ENCODE measurements around the gene COMMD4.
A peak's percentile ranks its signal among the peaks of the same experiment; 100 is the strongest.
"Not testable (repeated sequence)": the region's sequence is repeated elsewhere in the genome, so short reads cannot be mapped to it uniquely, and the experiment has no call there.

Gene COMMD4

DNA sequence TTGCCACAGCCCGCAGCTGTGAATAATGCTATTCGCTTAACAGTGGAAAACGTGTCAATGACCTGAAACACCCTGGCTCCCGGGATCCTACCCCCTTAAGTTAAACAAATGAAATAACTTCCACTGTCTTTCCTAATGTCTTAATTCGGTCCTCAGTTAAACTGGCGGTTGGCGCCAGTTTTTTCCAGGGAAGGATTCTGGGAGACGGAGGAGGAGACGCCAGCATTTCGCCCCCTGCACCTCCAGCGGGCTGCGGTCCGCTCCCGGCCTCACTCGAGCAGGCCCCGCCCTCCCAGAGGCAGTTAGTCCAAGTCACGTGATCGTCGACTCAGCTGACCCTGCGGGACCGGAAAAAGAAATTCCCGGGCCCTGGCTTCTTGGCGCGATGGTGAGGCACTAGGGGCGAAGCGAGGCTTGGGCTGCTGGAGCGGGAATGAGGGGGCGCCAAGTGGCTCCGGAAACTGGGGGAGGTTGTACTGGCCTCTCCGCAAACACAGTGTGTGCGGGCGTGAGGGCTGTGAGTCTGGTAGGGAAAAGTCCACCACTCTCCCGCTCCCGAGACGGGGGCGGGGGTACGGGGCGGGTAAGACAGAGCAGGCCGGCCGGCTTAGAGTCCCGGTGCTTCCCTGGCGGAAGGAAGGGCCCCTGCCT lies at the start of gene COMMD4:
Gene COMMD4 (plus strand): TSS at position 359 of the 651 bp plus-strand sequence. CDS start 27 bp downstream, at position 386.
- DNase-seq, result peak; percentile 83

DNA sequence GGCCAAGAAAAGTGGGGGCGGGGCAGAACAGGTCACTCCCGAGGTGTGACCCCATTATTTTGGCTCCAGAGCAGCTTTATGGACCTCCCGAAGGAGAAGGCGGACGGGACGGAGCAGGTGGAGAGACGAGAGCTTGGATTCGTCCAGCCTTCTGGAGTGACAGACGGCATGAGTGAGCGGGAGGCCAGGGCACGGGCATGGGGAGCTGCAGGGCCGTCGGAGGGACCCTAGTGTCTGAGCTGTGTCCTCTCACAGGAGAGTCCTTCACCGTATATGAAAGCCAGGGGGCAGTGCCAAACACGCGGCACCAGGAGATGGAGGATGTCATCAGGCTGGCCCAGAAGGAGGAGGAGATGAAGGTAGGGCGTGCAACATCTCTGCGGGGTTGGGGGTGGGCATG lies 42.2 kb upstream of the COMMD4 start:
- DNase-seq, result not testable (repeated sequence)

DNA sequence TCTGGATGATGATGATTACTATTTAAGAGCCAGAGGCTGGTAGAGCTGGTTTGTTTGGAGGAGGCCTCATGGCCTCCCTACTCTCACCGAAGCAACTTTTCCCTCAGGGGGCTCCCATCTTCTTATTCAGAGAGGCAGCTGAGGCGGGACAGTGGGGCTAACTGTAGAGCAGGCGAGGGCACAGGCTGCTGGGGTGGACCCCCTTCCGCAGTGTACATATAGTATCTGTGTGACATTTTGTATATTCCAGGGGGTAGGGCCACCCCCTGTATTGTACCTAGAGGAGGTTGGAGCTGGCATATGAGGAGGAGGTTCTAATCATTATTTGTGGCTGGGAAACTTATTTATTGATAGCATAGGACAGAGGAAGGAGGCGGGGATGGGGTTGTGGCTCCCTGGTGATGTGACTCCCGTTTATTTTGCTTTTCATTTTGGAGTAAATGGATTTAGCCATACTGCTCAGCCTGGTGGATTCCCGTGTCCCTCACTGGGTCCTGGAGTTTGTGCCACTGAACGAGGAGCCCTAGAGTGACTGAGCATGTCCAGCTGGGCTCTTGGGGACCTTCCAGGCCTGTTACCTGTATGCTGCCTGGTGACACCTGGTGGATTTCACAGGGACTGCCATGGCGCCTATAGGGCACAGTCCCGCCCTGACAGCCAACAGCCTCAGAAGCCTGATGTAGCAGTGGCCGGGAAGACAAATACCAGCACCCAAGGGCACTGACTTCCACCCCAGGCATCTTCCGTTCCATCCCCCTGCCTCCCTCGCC lies 37.1 kb upstream of the COMMD4 start:
- not testable (repeated sequence) for DNase-seq

DNA sequence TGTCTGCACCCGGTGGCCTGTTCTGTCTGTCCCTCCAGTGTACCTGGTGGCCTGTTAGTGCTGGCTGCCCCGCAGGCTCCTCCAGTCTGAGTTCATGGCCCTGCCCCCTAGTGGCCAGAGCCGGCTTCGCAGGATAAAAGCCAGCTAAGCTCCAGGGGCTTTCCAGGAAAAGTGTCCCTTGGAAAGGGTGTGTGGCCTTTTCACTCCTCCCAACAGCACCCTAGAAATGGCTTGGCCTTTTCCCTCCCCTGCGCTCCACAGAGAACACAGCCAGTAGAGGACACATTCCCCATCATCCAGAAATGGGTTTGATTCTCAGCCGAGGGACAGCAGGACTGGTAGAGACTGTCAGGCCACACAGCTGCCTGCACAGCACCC lies 36.6 kb upstream of the COMMD4 start:
- DNase-seq, result peak; percentile 67

DNA sequence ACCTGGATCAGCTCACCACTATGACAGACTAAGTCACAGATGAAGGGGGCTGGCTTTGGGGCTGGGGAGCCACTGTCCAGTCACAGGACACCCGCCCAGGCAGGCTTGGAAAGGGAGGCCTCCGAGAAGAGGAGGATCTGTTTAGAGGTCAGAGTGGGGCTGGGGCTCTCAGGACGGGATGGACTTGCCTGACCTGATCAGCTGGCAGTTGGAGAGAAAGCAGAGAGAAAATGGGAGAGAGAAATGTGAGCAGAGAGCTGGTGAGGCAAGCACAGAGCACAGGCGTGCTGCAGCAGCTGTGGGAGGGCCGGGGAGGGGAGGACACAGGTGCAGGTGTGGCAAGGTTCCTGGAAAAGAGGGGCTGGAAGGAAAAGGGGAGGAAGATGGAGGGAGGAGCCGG lies 35.8 kb upstream of the COMMD4 start:
- DNase-seq, result not testable (repeated sequence)

DNA sequence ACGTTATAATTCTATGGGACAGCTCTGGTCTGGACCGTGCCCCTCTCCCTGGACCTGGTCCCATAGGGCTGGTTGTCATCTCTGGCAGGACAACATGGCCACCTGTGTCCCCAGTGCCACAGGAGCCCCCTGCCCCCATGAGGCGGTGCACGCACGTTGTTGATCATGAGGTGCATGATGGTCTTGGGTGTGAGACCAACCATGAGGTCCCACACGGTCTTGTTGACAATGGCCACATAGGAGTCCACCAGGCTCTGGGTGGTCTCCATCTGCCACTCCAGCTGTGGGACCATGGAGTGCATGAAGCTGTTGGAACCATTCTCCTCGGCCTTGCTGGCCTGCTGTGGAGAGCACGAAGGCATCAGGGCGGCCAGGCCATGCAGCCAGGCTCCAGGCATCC lies 33.5 kb upstream of the COMMD4 start:
- no peak for DNase-seq

DNA sequence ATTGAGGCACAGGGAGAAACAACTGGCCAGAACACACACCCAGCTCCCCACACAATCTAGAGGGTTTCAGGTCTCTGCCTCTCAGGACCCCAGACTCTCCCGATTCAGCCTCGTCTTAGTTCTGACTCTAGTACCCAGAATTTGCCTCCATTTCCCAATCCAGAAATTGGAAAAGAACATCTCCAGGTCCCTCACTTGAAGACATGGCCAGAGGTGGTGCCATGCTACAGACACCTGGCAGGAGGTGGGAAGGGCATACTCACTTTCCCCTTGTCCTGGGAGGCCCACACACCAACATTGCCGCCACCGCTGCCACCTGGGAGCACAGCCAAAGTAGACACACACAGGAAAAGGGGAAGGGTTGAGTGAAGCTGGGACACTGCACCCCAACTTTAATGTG lies 33.1 kb upstream of the COMMD4 start:
- DNase-seq, result not testable (repeated sequence)

DNA sequence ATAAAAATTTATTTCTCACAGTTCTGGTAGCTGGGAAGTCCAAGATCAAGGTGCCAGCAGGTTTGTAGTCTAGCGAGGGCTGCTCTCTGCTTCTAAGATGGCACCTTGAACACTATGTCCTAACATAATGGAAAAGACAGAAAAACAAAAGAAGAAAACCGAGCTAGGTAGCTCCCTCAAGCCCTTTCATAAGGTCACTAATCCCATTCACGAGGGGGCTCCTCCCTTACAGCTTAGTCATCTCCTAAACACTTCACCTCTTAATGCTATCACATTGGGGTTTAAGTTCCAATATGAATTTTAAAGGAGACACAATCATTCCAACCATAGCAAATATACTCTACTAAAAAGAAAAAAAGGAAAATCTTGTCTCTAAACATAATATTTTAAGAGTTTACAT lies 29.7 kb upstream of the COMMD4 start:
- no peak for DNase-seq

DNA sequence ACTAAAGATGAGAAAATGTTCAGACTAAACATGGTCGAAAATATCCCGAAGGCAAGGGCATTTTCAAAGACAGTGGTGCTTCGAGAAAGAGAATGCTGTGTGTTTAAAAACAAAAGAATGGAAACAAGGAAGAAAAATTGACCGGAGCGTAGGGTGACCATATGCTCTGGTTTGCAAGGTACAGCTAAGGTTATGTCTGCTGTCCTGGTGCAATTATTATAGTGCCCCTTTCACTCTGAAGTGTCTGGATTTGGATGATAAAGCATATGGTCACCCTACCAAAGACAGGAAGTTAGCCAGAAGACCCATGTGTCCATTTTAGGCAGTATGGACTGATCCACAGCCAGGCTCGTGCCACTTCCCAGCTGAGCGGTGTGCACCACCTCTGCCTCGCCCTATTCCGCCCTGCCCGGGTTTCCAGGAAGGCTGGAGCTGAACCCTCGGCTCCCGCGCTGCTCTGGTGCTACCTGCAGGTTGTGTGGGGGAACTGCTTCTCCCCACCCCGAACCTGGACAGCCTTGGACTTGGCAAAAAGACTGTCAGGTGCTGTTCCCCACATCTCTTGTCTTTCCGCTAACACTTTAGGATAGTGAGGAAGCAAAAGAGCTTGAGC lies 28.0 kb upstream of the COMMD4 start:
- no peak for DNase-seq

DNA sequence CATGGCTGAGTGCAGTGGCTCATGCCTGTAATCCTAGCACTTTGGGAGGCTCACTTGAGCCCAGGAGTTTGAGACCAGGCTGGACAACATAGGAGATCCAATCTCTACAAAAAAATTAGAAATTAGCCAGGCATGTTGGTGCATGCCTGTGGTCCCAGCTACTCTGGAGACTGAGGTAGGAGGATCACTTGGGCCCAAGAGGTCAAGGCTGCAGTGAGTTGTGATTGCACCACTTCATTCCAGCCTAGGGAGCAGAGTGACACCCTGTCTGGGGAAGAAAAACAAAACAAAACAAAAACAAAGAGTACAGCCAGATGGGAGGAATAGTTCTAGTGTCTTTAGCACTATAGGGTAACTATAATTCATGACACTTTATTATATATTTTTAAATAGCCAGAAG lies 26.2 kb upstream of the COMMD4 start:
- DNase-seq, result no peak

DNA sequence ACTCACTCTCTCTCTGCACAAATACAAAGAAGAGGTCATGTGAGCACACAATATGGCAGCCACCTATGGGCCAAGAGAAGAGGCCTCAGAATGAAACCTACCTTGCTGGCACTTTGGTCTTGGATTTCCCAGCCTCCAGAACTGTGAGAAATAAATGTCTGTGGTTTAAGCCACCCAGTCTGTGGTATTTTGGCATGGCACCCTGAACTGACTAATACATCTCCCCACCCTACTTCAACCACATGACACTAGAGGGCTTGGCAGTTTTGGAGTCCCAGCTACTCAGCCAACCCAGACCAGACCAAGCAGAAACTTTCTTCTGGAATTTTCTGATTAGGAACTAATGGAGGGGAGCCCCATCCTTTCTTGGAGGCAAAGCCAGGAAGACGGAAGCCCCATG lies 23.3 kb upstream of the COMMD4 start:
- DNase-seq, result not testable (repeated sequence)

DNA sequence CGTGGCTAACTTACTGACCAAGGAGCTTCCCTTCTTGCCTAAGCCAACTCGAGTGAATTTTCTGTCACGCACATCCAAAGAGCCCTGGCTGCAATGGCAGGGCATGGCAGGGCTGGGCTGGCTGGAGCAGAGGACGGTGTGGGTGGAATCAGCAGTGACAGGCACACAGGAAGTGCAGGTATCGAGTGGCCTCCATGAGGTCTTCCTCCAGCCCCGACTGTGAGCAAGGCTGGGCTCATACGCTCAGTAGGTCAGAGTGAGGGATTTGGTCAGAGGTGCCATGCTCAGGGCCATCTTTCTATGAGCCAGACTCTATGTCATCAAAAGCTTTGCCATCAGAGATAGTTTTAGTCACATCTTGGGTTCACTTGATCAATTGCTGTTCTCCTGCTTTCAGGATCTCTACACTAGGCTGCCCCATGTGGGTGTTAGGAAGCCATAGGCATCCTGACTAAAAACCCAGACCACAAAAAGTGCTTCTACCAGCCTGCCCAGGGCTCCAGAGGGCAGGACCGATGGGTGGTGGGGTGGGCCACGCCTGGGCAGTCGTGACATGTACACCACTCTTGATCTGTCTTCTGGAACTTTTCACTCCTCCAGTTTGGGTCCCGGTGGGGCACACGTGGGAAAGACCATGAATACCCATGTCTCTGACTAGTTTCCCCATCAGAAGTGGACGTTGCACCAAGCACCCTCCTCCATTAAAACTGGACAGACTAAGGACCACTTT lies 22.6 kb upstream of the COMMD4 start:
- DNase-seq, result no peak

DNA sequence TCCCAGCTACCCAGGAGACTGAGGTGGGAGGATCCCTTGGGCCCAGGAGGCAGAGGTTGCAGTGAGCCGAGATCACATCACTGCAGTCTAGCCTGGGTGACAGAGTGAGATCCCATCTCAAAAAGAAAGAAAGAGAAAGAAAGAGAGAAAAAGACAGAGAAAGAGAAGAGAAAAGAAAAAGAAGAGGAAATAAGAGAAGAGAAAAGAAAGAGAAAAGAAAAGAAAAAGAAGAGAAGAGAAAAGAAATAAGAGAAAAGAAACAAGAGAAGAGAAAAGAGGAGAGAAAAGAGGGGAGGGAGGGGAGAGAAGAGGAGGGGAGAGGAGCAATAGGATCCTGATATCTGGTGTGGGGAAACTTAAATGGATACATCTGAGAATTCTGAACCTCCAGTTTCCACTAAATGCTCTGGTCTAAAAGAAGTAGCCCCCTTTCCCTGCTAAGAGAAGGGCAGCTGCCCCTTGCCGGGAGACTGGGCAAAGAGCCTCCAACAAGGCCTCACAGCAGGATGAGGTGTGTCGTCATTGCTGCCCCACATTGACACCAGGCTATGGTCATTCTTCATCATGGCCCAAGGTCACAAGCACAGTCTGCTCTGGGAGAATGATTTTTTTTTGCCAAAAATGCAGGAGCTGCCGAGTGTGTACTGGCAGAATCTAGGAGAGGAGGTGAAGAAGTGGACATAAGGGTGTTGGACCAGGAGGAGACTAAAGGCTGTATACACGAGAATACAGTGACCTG lies 21.1 kb upstream of the COMMD4 start:
- DNase-seq, result no peak

DNA sequence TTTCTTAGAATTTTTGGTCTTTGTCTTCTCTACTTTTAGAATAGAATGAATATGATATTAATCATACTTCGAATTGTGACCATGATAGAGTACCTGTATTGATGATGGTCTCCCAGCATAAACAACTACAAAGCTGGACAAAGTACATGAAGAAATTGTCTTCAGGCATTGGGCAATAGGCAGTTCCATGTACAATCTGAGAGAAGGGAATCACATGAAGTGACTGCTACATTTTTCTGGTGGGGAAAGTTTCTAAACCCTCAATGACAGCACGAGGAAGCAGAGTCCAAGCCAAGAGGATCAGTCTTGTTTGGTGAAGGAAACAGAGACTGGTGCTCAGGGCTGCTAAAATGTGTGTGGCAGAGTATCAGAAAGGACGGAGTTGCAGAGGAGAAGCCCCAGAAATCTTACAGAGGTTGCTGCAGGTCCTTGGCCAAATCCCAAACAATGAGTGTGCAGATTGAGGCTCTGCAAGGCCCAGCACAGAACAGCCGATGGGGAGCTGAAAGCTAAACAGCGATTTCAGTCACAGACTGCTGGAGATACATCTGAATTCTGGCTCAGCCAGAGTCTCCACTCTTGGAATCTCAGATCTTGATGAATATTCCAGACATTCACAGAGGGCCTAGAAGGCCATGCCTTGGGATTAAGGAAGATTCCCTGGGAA lies 16.5 kb upstream of the COMMD4 start:
- not testable (repeated sequence) for DNase-seq

DNA sequence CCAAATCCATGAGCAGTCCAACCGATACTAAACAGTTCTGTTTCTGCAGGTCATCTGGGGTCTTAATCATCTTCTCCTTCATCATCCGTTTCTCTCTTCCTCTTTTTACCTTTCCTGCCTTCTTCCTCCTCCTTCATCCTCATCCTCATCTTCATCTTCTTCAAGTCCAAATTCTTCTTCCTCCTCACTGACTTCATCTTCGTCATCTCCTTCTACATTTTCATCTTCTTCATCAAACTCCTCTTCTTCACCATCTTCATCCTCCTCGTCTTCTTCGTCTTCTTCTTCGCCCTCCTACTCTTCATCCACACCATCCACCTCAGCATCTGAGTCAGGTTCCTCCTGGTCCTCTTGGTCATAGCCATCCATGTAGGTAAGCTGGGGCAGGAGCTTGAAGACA lies 14.2 kb upstream of the COMMD4 start:
- DNase-seq, result no peak

DNA sequence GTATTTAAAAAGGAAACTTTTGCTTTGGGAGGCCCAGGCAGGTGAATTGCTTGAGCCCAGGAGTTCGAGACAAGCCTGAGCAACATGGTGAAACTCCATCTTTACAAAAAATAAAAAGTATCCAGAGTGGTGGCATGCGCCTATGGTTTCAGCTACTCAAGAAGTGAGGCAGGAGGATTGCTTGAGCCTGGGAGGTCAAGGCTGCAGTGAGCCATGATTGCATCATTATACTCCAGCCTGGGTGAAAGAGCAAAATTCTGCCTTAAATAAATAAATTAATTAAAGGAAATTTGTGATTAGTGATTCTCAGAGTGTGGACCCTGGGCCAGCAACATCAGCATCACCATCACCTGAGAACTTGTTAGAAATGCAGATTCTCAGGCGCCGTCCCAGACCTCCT lies 9.9 kb upstream of the COMMD4 start:
- no peak for DNase-seq

DNA sequence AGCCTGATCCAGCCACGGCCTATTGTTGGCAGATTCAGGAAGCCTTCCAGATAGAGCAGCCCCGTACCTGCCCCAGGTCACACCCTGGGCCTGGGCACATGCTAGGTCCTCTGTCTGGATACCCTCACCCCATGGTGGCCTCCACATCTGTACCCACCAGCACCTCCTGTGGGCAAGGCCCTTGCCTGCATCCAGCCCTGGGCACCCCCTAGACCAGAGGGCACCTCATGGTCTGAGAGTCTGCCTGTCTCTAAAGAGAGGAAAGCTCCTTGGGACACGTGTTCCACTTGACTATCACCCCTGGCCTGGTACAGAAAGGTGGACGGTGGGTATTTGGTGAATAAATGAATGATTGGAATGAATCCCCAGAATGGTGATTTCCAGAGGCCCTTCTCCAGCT lies 8.9 kb upstream of the COMMD4 start:
- DNase-seq, result no peak

DNA sequence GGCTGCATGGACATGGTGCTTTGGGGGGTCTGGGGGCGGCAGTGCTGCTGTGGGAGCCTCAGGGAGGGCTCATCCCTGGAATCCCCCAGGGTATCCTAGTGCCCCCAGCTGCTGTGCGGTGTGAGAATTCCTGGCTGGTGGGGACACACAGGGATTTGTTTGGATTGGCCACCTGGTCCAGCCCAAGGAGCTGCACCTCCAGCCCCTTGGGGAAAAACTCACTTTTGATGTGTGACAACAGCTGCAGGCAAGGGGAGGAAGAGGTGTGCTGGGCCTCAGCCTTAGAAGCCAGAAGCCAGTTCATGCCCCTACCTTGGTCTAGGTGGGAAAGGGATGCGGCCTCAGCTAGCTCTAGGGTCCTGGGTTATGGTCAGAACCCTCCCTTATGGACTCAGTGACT lies 8.4 kb upstream of the COMMD4 start:
- DNase-seq, result no peak

DNA sequence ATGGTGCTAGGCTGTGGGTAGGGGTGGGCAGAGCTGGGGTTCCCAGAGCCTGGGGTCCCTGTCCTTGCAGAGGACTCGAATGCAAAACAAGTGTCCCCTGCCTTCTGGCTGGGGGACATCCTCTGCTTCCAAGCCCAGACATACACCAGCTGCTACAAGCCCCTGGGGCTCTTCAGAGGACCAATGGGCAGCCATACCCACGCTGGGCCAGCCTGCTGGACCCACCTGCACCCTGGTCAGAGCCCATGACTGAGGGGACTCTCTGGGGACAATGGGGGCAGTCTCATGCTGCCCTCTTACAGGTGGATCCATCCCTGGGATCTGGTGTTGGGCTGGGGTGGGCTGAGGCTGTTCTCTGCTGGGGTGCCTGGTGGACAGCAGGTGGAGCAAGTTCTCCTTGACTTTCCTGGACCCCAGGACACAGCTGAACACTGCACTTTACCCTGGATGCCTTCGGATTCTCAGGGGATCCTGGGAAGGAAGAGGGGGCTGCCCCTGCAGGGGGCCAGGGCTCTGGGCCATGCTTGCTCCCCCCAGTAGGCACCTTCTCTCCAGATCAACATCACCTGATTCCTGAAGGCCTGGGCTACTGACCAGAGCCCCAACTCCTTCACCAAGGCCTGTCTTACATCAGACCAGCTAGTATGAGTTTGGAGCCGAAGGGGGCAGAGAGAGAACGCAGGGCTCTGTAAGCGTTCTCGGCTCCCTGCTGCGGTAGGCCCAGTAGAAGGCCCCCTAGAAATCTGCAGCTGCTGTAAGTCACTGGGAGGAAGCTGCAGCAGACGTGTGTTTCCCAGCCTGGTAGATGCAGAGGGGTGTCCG lies 7.2 kb upstream of the COMMD4 start:
- no peak for DNase-seq

DNA sequence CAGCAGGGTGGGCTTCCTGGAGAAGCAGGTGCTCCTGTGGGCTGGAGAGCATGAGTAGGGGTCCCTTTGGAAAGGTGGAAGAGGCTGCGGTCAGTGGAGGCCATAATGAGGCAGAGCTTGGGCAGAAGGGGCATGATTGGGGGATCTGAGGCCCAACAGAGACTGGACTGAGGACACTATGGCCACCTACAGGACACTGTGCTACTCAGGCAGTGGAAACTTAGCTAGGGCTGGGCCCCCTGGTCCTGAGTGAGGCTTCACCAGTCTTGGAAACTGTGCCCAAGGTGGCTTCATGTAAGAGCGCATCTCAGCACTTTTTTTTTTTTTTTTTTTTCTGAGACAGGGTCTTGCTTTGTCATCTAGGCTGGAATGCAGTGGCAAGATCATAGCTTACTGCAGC lies 6.3 kb upstream of the COMMD4 start:
- no peak for DNase-seq

DNA sequence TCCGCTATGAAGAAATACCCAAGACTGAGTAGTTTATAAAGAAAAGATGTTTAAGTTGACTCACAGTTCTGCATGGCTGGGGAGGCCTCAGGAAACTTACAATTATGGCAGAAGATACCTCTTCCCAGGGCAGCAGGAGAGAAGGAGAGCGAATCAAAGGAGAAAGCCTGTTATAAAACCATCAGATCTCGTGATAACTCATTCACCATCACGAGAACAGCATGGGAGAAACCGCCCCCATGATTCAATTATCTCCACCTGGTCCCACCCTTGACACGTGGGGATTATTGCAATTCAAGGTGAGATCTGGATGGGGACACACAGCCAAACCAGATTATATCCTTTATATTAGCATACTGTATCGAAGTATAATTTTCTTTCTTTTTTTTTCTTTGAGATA lies 3.8 kb upstream of the COMMD4 start:
- not testable (repeated sequence) for DNase-seq

All from activated naive CD4-positive, alpha-beta T cell treated with anti-CD3 and anti-CD28 coated beads, Interleukin-2, amount 50 U/mL, for 16 hours (primary cell).